ENCODE data around the gene MYO3A.

- TF ChIP-seq CTCF (optimal IDR thresholded peaks at IDR 0.05 in 1 of 3, IDR thresholded peaks at IDR 0.05 in 1 of 3, conservative IDR thresholded peaks at IDR 0.05 in 1 of 3; ENCODE audit: extremely low read depth in 1 of 3, insufficient read depth in 2 of 3, low read length in 3 of 3) (no peak), EZH2 (IDR thresholded peaks at IDR 0.05; ENCODE audit: low read length) (no peak)
Observed at GRCh38 chr10:26029858-26030257, 95.8 kb downstream of the MYO3A start.
